ENCODE measurements around the gene IKZF3. TPM values are rescaled to one million over a fixed set of nuclear protein-coding genes. Genes with fewer than 3 reads are reported as not detected.

Gene IKZF3
- total RNA-seq, 1 experiment from 2014 or later: 0.22 TPM

GRCh38 chr17:39724731-39725130 lies 139.4 kb downstream of the IKZF3 start:
- H3K4me2 ChIP-seq (ENCODE audit: insufficient read depth, insufficient read length, low read length): no peak overlapping the region
- no peak overlapping the region for H3K23ac ChIP-seq (ENCODE audit: insufficient read length, low read depth, low read length)
- no peak overlapping the region for H2BK5ac ChIP-seq (ENCODE audit: insufficient read length, low read length)
- H4K20me1 ChIP-seq (ENCODE audit: control insufficient read depth, insufficient read depth, insufficient read length): no peaks in the 10 kb centered on the region
- peaks cover 2% of the 10 kb centered on the region for H3K23me2 ChIP-seq (ENCODE audit: insufficient read length, low read depth, low read length, poor library complexity, severe bottlenecking)
- Mint-ChIP-seq H3K27me3 (ENCODE audit: low read depth) (no peaks in the 10 kb centered on the region; the same call in 1 of the 2 replicates), H3K4me1 (peaks cover 16 to 20% of the 10 kb centered on the region in 2 experiments), H3K9me3 (no peaks in the 10 kb centered on the region), H3K36me3 (ENCODE audit: insufficient read depth in 1 of 3, low read depth in 3 of 3) (peaks cover 57 to 95% (median 81%) of the 10 kb centered on the region in 3 experiments), H3K4me3 (no peak overlapping the region), H3K27ac (no peak overlapping the region; a peak in 1 of 7 replicates)
- H4K8ac ChIP-seq (replicated peaks; ENCODE audit: insufficient read length, low read depth, low read length): no peak overlapping the region
- H2AK5ac ChIP-seq (ENCODE audit: insufficient read length, low read length): no peak overlapping the region
- no peak overlapping the region for H3K4ac ChIP-seq (ENCODE audit: low read depth, low read length)
- no peak overlapping the region for H4K5ac ChIP-seq (ENCODE audit: insufficient read length, low read depth, low read length)
- TF ChIP-seq CTCF (conservative IDR thresholded peaks at IDR 0.05): no peak
- no peaks in the 10 kb centered on the region for H3K79me1 ChIP-seq (ENCODE audit: insufficient read depth, low read depth, low read length, poor library complexity, severe bottlenecking)
- WGBS (ENCODE audit: extremely low coverage, insufficient read length, low lambda C conversion rate): no CpG with 5 or more reads among the region's 13 CpGs
- no peak overlapping the region for H2AFZ ChIP-seq (ENCODE audit: low read length)
- no peaks in the 10 kb centered on the region for H3K79me2 ChIP-seq (ENCODE audit: insufficient read depth, low read length)
- H3K9me3 ChIP-seq (ENCODE audit: control insufficient read depth, low read depth, low read length): no peaks in the 10 kb centered on the region
- no peak overlapping the region for H3K14ac ChIP-seq (ENCODE audit: insufficient read depth, low read length)
- no peak overlapping the region for H3K18ac ChIP-seq (ENCODE audit: insufficient read length, low read depth, low read length)
- H3K27me3 ChIP-seq (ENCODE audit: insufficient read depth, low read length): no peaks in the 10 kb centered on the region
- H3T11ph ChIP-seq (ENCODE audit: low read length): no peak overlapping the region
- peaks cover 1% of the 10 kb centered on the region; the same call in 1 of the 2 replicates for H3K4me1 ChIP-seq (ENCODE audit: insufficient read depth, low read length)
- no peak overlapping the region for H2BK120ac ChIP-seq (ENCODE audit: low read depth, low read length, poor library complexity, severe bottlenecking)
- H4K91ac ChIP-seq (ENCODE audit: insufficient read length, low read depth, low read length): no peak overlapping the region
- no peak overlapping the region for H2BK15ac ChIP-seq (ENCODE audit: low read depth, low read length)
- no peak overlapping the region for H3K9ac ChIP-seq (ENCODE audit: extremely low read depth, insufficient read length, low read length)
- H2BK12ac ChIP-seq (ENCODE audit: insufficient read length, low read depth, low read length): no peak overlapping the region
- no peak overlapping the region for H2BK20ac ChIP-seq (ENCODE audit: low read depth, low read length, poor library complexity, severe bottlenecking)
- no peak for DNase-seq
- no peak overlapping the region for H3K27ac ChIP-seq (ENCODE audit: insufficient read length, low read depth, low read length)
- H3K56ac ChIP-seq (ENCODE audit: insufficient read length, low read depth, low read length): no peak overlapping the region

Measured in H9 (cell line).